ENCODE data around the gene VPS16.

- TF ChIP-seq EP300 (IDR thresholded peaks at IDR 0.05) (no peak), CTCF (IDR thresholded peaks at IDR 0.05) (no peak)
Observed at GRCh38 chr20:2878515-2878914, 38.0 kb downstream of the VPS16 start.

All from gastroesophageal sphincter (tissue), 3 donors.